ENCODE data around the gene SLF2. TPM values are rescaled to one million over a fixed set of nuclear protein-coding genes. Genes with fewer than 3 reads are reported as not detected.

The SLF2 gene
- total and polyA plus RNA-seq, 2 of the 13 experiments (the other 11 are each of a cell fraction or from before 2014, with no cell fraction given), result 12.2 to 48.1 TPM

- TF ChIP-seq REST (IDR thresholded peaks at IDR 0.05; ENCODE audit: borderline replicate concordance in 1 of 2, low read depth in 1 of 2, low read length in 2 of 2) (peak in 1 of 2 experiments; percentile 63; a peak in 1 of 4 replicates), ZNF431 (CRISPR knock-in tag; IDR thresholded peaks at IDR 0.05; ENCODE audit: borderline replicate concordance, low read depth) (peak; percentile 94; the same call in 1 of the 2 replicates), TBX3 (IDR thresholded peaks at IDR 0.05; ENCODE audit: borderline replicate concordance) (no peak), ZNF589 (CRISPR knock-in tag; conservative IDR thresholded peaks at IDR 0.05) (0 out of 2 replicates have a peak, but pooled peaks have one; percentile 54), ZNF775 (CRISPR knock-in tag; IDR thresholded peaks at IDR 0.05; ENCODE audit: borderline replicate concordance) (no peak; the same call in 1 of the 2 replicates), ZNF550 (CRISPR knock-in tag; IDR thresholded peaks at IDR 0.05; ENCODE audit: borderline replicate concordance) (no peak; the same call in 1 of the 2 replicates), ZBTB7B (CRISPR knock-in tag; IDR thresholded peaks at IDR 0.05) (peak; percentile 99), ZNF576 (CRISPR knock-in tag; IDR thresholded peaks at IDR 0.05) (no peak), ZNF160 (CRISPR knock-in tag; IDR thresholded peaks at IDR 0.05) (peak; percentile 71; the same call in 1 of the 2 replicates), ZBTB37 (CRISPR knock-in tag; IDR thresholded peaks at IDR 0.05) (no peak), ZNF484 (CRISPR knock-in tag; IDR thresholded peaks at IDR 0.05; ENCODE audit: borderline replicate concordance, low read depth) (no peak), ZXDC (CRISPR knock-in tag; IDR thresholded peaks at IDR 0.05) (peak; percentile 67; the same call in 1 of the 2 replicates), SIX1 (CRISPR knock-in tag; IDR thresholded peaks at IDR 0.05; ENCODE audit: borderline replicate concordance) (peak; percentile 59; the same call in 1 of the 2 replicates), TRIM22 (IDR thresholded peaks at IDR 0.05) (no peak), ZNF777 (CRISPR knock-in tag; IDR thresholded peaks at IDR 0.05) (no peak), GTF3A (CRISPR knock-in tag; conservative IDR thresholded peaks at IDR 0.05) (no peak)
Measured at GRCh38 chr10:100970914-100971811, 58.4 kb downstream of the SLF2 start (continued).

Measured in HepG2 (cell line).